Measurements from ENCODE around the gene PSD.

- TF ChIP-seq CTCF (conservative IDR thresholded peaks at IDR 0.05 in 1 of 2, IDR thresholded peaks at IDR 0.05 in 1 of 2; ENCODE audit: extremely low read depth in 1 of 2, insufficient read depth in 1 of 2, low read depth in 1 of 2, low read length in 2 of 2) (no peak), EZH2 (IDR thresholded peaks at IDR 0.05; ENCODE audit: borderline replicate concordance, low read length) (no peak)
Observed at GRCh38 chr10:102416283-102416682, 2.3 kb downstream of the PSD start.
